ENCODE results near the gene TTC23.

- no peak for TF ChIP-seq EZH2 (IDR thresholded peaks at IDR 0.05)
- TF ChIP-seq POLR2AphosphoS5 (IDR thresholded peaks at IDR 0.05; ENCODE audit: borderline replicate concordance, low read depth, low read length) = no peak
- no peak for TF ChIP-seq FOXP2 (optimal IDR thresholded peaks at IDR 0.05; ENCODE audit: control extremely low read depth, extremely low read length, insufficient read depth)
These were observed 129.2 kb downstream of the TTC23 start for GRCh38 chr15:99120050-99120777.
